ENCODE data around the gene GNAS-AS1.

DNA sequence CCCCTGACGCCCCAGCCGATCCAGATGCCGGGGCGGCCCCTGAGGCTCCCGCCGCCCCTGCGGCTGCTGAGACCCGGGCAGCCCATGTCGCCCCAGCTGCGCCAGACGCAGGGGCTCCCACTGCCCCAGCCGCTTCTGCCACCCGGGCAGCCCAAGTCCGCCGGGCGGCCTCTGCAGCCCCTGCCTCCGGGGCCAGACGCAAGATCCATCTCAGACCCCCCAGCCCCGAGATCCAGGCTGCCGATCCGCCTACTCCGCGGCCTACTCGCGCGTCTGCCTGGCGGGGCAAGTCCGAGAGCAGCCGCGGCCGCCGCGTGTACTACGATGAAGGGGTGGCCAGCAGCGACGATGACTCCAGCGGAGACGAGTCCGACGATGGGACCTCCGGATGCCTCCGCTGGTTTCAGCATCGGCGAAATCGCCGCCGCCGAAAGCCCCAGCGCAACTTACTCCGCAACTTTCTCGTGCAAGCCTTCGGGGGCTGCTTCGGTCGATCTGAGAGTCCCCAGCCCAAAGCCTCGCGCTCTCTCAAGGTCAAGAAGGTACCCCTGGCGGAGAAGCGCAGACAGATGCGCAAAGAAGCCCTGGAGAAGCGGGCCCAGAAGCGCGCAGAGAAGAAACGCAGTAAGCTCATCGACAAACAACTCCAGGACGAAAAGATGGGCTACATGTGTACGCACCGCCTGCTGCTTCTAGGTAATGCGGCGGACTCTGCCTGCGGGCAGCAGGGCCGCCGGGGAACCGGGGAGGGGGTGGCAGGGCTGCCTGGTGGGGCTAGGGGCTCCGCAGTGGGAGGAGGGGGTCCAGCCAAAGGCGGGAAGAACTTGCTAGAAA, 4.2 kb upstream of the GNAS-AS1 start:
- TF ChIP-seq, protein P1, sequence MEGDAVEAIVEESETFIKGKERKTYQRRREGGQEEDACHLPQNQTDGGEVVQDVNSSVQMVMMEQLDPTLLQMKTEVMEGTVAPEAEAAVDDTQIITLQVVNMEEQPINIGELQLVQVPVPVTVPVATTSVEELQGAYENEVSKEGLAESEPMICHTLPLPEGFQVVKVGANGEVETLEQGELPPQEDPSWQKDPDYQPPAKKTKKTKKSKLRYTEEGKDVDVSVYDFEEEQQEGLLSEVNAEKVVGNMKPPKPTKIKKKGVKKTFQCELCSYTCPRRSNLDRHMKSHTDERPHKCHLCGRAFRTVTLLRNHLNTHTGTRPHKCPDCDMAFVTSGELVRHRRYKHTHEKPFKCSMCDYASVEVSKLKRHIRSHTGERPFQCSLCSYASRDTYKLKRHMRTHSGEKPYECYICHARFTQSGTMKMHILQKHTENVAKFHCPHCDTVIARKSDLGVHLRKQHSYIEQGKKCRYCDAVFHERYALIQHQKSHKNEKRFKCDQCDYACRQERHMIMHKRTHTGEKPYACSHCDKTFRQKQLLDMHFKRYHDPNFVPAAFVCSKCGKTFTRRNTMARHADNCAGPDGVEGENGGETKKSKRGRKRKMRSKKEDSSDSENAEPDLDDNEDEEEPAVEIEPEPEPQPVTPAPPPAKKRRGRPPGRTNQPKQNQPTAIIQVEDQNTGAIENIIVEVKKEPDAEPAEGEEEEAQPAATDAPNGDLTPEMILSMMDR (IDR thresholded peaks at IDR 0.05) = no peak
- TF ChIP-seq ZFX (IDR thresholded peaks at IDR 0.05; ENCODE audit: borderline replicate concordance) = no peak
